Stimulated activated CD4-positive, alpha-beta T cell treated with anti-CD3 and anti-CD28 coated beads, Interleukin-1b, Interleukin-23, amount 100 ng/mL, for 4 hours (primary cell): Measurements from ENCODE around the gene GSTM4.
"Not testable (repeated sequence)": the region's sequence is repeated elsewhere in the genome, so short reads cannot be mapped to it uniquely, and the experiment has no call there.

Experiments used
- DNase-seq, 2 donors: peaks; one replicate each; pipeline ENCODE4 v3.0.0-alpha.2; 2020; ENCODE audit warnings: low read depth in 2 of 2

Gene GSTM4

DNA sequence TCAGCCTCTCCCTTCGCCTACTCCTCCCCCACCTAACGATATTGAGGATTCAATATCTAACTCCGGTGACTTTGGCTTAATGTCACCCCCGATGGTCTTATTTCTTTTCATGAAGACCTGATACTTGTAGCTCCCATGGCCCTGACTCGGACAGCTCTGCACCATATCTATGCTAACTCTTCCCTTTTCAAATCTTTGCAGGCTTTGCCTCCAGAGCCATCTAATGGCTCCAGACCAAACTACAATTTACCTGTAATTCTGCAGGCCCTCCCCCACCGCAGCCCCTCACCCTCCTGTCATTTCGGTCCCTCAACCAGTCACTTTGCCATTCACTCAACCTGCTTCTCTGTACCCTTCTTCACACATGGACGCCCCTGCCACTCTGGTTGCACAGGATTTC lies 48.3 kb downstream of the GSTM4 start:
- DNase-seq, result no peak

DNA sequence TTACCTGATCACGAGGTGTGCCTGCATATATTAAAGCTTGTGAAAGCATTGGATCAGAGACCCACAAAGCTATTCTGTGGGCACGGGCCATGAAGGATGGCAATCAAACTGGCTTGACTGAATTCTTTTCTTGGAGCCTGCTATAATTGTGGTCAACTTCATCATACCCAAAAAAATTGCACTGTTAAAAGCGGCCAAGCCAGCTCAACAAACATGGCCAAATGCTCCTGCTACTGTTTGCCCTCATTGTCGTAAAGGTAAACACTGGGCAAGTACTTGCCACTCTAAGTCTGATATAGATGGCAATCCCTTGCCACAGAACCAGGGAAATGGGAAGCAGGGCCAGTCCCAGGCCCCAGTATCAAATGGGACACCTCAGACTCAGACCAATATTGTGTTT lies 49.5 kb downstream of the GSTM4 start:
- DNase-seq, result no peak

DNA sequence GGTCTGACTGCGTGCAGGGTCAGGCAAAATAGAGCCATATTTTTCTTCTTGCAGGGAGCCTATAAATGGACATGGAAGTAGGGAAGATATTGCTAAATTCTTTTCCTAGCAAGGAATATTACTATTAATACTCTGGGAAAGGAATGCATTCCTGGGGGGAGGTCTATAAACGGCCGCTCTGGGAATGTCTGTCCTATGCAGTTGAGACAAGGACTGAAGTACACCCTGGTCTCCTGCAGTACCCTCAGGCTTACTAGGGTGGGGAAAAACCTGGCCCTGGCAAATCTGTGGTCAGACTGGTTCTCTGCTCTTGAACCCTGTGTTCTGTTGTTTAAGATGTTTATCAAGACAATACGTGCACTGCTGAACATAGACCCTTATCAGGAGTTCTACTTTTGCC lies 53.0 kb downstream of the GSTM4 start:
- DNase-seq, result not testable (repeated sequence)

DNA sequence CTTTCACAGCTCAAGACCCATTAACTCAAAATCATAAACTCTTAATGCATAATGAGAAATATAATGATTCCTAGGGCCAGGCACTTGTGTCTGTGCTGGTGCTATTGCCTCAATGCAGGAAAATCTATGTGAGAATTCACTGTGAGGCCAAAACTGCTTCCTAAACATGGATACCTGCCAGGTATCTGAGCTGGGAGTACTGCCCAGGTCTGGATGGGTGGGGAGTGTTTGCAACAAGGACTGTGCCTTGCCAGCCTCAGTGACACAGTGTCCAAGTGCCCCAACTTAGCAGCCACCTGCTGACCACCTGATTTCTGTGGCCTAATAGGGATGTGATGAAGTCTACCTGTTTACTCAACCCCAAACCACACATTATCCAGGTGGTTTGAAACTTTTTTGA lies 53.9 kb downstream of the GSTM4 start:
- not testable (repeated sequence) for DNase-seq
